Breast epithelium (tissue), 4 donors: Measurements from ENCODE around the gene TBC1D10A. TPM values are rescaled to one million over a fixed set of nuclear protein-coding genes. Genes with fewer than 3 reads are reported as not detected.
A peak's percentile ranks its signal among the peaks of the same experiment; 100 is the strongest.

Experiments
- DNase-seq, 2 donors: peaks; one replicate each; pipeline ENCODE4 v3.0.0-alpha.2; 2019; ENCODE audit warnings: low spot score in 2 of 2
- H3K27ac ChIP-seq, 2 donors: fragments of 200-600 bp; sonication (generic) in 1 of 2; one replicate each; pipeline ENCODE4 v1.5.1; 2016 to 2019; ENCODE audit warnings: mild to moderate bottlenecking in 1 of 2
- H3K27me3 ChIP-seq, 2 donors: fragments of 200-600 bp; sonication (generic) in 1 of 2; one replicate each; pipeline versions ENCODE4 v1.5.1 to v1.6.0; 2017 to 2019; ENCODE audit warnings: control low read depth in 1 of 2, mild to moderate bottlenecking in 1 of 2
- H3K36me3 ChIP-seq: fragments of 200-600 bp; one replicate; pipeline ENCODE4 v1.5.1; 2019
- H3K4me1 ChIP-seq, 2 donors: fragments of 200-600 bp; sonication (generic); one replicate each; pipeline ENCODE4 v1.5.1; 2016 to 2019; ENCODE audit warnings: control low read depth in 1 of 2
- H3K4me3 ChIP-seq, 3 donors: fragments of 200-600 bp; sonication (generic); 1 replicate in 2 of 3; 2 replicates in 1 of 3; pipeline ENCODE4 v1.5.1; 2016 to 2019; ENCODE audit warnings: mild to moderate bottlenecking in 3 of 3, moderate library complexity in 2 of 3
- H3K9me3 ChIP-seq, 2 donors: fragments of 200-600 bp; sonication (generic) in 1 of 2; one replicate each; pipeline ENCODE4 v1.5.1; 2016 to 2019; ENCODE audit warnings: control low read depth in 1 of 2
- POLR2A ChIP-seq: fragments of 450-650 bp; IDR thresholded peaks from one replicate; pipeline ENCODE4 v1.6.1; 2016; ENCODE audit warnings: antibody characterized with exemption, mild to moderate bottlenecking, moderate library complexity
- POLR2AphosphoS5 ChIP-seq, 3 donors: sonication (generic); formaldehyde crosslinking; IDR thresholded peaks; one replicate each; pipeline ENCODE4 v1.6.1; 2017; ENCODE audit warnings: antibody characterized with exemption in 3 of 3
- intact Hi-C: fragments of 100-400 bp; cut with DNase I; formaldehyde crosslinking; loops from one replicate; pipeline ENCODE4 v1.15.1; 2023; ENCODE audit warnings: low total_unique reads
- total RNA-seq, 3 donors: library from RNA; depleted of rRNA; stranded (reverse); fragments of >200 nt; gene quantifications; one replicate each; pipeline ENCODE4 v1.1.0, GENCODE V29; 2016
- TF ChIP-seq, protein P1 (sequence below), 3 donors: fragments of 450-650 bp; IDR thresholded peaks; one replicate each; pipeline ENCODE4 v1.5.1; 2016 to 2017; ENCODE audit warnings: antibody characterized with exemption in 3 of 3, mild to moderate bottlenecking in 3 of 3, moderate library complexity in 3 of 3

TBC1D10A gene
- total RNA-seq, 3 donors from 2014 or later = 25.0 to 50.1 (median 32.4) TPM

DNA sequence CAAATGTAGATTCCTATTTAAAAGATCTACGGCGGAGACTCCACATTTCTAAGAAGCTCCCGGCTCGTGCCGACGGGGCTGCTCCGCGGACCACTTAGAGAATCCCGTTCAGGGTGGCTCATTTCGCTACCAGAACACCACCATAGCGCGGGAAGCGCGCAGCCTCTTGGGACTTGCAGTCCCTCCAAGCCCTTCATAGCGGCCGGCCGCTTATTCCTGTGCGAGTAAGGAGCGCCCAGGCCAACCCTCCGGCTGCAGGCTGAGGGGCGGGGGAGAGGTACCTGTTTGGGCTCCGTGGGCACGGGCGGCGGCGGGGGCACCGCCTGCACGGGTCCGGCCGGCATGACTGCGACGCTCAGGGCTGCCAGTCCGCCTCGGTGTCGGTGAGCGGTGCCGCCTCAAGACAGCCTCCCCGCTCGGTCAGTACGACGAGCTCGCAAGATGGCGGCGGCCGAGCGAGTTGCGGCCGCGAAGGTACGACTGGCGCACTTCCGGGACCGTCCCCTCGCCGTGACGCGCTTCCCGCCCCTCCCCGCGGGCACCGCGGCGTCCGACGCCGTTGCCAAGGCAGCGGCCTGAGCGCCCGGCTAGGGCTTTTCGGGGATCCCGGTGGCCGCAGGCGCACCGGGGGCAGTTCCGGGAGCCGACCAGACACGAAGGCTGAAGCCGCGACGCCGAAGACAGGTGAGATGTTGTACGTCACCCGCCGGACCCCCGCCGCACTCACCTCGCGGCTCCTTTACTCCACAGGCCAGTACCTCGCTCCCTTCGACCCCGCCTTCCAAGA, 29.9 kb upstream of the TBC1D10A start, which contains the start of the genes CCDC157 and SF3A1:
Gene CCDC157, plus strand, starts transcription at position 559 of the 787 bp plus-strand sequence. CDS start 8,994 bp downstream, outside the sequence.
Gene SF3A1, minus strand, starts transcription at position 446 of the 787 bp plus-strand sequence. Its CDS starts 102 bp downstream, at position 344.
- no peaks in the 10 kb centered on the region for H3K36me3 ChIP-seq
- TF ChIP-seq, protein P1, sequence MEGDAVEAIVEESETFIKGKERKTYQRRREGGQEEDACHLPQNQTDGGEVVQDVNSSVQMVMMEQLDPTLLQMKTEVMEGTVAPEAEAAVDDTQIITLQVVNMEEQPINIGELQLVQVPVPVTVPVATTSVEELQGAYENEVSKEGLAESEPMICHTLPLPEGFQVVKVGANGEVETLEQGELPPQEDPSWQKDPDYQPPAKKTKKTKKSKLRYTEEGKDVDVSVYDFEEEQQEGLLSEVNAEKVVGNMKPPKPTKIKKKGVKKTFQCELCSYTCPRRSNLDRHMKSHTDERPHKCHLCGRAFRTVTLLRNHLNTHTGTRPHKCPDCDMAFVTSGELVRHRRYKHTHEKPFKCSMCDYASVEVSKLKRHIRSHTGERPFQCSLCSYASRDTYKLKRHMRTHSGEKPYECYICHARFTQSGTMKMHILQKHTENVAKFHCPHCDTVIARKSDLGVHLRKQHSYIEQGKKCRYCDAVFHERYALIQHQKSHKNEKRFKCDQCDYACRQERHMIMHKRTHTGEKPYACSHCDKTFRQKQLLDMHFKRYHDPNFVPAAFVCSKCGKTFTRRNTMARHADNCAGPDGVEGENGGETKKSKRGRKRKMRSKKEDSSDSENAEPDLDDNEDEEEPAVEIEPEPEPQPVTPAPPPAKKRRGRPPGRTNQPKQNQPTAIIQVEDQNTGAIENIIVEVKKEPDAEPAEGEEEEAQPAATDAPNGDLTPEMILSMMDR (IDR thresholded peaks at IDR 0.05) = no peak
- TF ChIP-seq POLR2A (peak; percentile 79), POLR2AphosphoS5 (IDR thresholded peaks at IDR 0.05) (peak; percentile 88 to 99 (median 98))
- H3K27me3 ChIP-seq = no peaks in the 10 kb centered on the region
- H3K4me3 ChIP-seq = peak within 1 kb of the TSS; percentile 82 to 97 (median 91)
- no peaks in the 10 kb centered on the region for H3K9me3 ChIP-seq
- H3K4me1 ChIP-seq = peaks cover 0 to 11% of the 10 kb centered on the region in 2 donors
- H3K27ac ChIP-seq = peak within 1 kb of the TSS; percentile 98 to 99
- peak; percentile 83 to 85 for DNase-seq
- intact Hi-C loops = no loop called here

DNA sequence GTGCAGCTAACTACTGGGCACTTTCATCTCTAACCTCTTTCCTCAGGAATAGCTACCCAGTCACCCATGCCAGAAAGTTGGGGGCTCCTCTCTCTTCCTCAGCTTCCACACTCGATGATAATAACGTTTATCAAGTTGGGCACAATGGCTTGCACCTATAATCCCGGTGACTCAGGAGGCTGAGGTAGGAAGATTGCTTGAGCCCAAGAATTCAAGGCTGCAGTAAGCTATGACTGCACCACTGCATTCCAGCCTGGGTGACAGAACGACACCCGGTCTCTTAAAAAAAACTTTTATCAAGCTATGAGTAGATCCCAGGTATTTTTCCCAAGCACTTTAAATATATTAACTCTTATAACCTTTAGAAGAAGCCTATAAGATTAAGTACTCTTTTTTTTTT, 27.9 kb upstream of the TBC1D10A start:
- peak overlapping the region in 1 of 3 donors; percentile 91 for H3K4me3 ChIP-seq
- TF ChIP-seq, protein P1 (IDR thresholded peaks at IDR 0.05) = no peak
- TF ChIP-seq POLR2A (no peak), POLR2AphosphoS5 (IDR thresholded peaks at IDR 0.05) (no peak)
- DNase-seq = no peak
- H3K27me3 ChIP-seq = no peaks in the 10 kb centered on the region
- H3K9me3 ChIP-seq = no peaks in the 10 kb centered on the region
- H3K36me3 ChIP-seq = no peaks in the 10 kb centered on the region
- peaks cover 0 to 11% of the 10 kb centered on the region in 2 donors for H3K4me1 ChIP-seq
- intact Hi-C loops = no loop called here
- H3K27ac ChIP-seq = peak overlapping the region in 1 of 2 donors; percentile 56

DNA sequence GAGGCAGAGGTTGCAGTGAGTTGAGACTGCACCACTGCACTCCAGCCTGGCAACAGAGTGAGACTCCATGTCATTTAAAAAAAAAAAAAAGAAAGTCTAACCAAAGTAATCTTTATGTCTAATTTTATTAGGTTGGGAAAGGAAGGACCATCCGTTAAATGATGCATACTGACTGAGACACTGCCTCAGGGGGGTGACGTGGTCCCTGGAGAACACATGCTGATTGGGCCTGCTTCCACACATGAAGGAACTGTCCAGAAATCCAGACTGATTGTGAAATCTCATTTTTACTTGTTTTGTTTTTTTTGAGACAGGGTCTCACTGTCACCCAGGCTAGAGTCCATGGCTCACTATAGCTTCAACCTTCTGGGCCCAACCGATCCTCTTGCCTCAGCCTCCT, 24.5 kb upstream of the TBC1D10A start:
- DNase-seq = no peak
- peaks cover under 1% of the 10 kb centered on the region for H3K36me3 ChIP-seq
- TF ChIP-seq POLR2AphosphoS5 (IDR thresholded peaks at IDR 0.05) (no peak), POLR2A (no peak)
- TF ChIP-seq, protein P1 (IDR thresholded peaks at IDR 0.05) = no peak
- H3K9me3 ChIP-seq = no peaks in the 10 kb centered on the region
- H3K4me3 ChIP-seq = no peak overlapping the region
- H3K27me3 ChIP-seq = no peaks in the 10 kb centered on the region
- H3K4me1 ChIP-seq = peaks cover 0 to 11% of the 10 kb centered on the region in 2 donors
- intact Hi-C loops = no loop called here
- H3K27ac ChIP-seq = no peak overlapping the region

DNA sequence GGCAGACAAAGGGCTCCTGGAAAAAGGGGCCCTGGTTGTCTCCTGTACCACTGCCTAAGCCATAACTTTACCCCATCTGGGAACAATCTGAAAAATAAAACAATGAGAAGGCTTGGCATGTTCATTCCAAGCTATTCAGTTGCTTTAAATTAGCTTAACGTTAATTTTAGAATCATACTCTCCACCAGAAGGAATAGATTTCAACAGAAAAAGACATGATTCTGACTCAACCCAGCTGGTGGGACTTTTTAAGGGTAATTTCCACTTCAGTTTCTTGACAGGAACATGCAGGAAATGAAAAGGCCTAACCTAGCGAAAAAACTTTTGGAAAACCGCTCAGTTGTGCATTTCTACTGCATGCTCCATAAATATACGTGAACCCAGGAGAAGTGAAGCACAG, 22.1 kb upstream of the TBC1D10A start:
- TF ChIP-seq POLR2A (no peak), POLR2AphosphoS5 (IDR thresholded peaks at IDR 0.05) (no peak)
- TF ChIP-seq, protein P1 (IDR thresholded peaks at IDR 0.05) = no peak
- Histone ChIP-seq H3K27me3 (no peaks in the 10 kb centered on the region), H3K36me3 (peaks cover 11% of the 10 kb centered on the region), H3K4me3 (no peak overlapping the region), H3K9me3 (no peaks in the 10 kb centered on the region), H3K27ac (no peak overlapping the region), H3K4me1 (peaks cover 0 to under 1% of the 10 kb centered on the region in 2 donors)
- DNase-seq = no peak
- intact Hi-C loops = no loop called here

DNA sequence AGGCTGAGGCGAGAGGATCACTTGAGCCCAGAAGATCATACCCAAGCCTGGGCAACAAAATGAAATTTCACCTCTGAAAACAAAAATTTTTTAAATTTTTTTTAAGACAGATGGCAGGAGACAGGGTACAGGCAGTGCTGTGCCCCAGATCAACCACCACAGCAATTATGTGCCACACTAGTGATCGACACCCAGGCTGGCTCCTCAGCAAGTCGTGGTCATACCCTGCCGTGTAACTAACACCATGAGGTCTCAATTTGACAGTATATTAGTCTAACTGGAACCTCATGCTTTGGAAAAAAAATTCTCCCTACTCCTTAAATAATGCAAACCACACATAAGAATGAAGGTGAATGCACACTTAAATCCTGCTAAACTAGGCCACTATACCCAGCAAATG, 21.7 kb upstream of the TBC1D10A start:
- intact Hi-C loops = no loop called here
- H3K27ac ChIP-seq = no peak overlapping the region
- TF ChIP-seq POLR2AphosphoS5 (IDR thresholded peaks at IDR 0.05) = no peak
- TF ChIP-seq POLR2A = no peak
- TF ChIP-seq, protein P1 (IDR thresholded peaks at IDR 0.05) = no peak
- no peaks in the 10 kb centered on the region for H3K27me3 ChIP-seq
- peaks cover 11% of the 10 kb centered on the region for H3K36me3 ChIP-seq
- H3K4me1 ChIP-seq = no peaks in the 10 kb centered on the region
- no peak overlapping the region for H3K4me3 ChIP-seq
- no peak for DNase-seq
- no peaks in the 10 kb centered on the region for H3K9me3 ChIP-seq
